Ureter (tissue), 1 donor: ENCODE data around the gene DCAF8L2. TPM values are rescaled to one million over a fixed set of nuclear protein-coding genes. Genes with fewer than 3 reads are reported as not detected.

ENCODE experiments used
- total RNA-seq: library from RNA; stranded (reverse); gene quantifications from one replicate; pipeline ENCODE4 v1.2.4, GENCODE V29; 2023
- donor health status: DM: yes; HTN: yes; CAD: no.

The DCAF8L2 gene
- total RNA-seq, 1 donor from 2014 or later, result not detected

Other genes with a start within 250 kb of the DCAF8L2 start
- not detected for gene PPP4R3C, start 127.0 kb upstream of the DCAF8L2 start, total RNA-seq
- not detected for gene MAGEB10, start 217.6 kb downstream of the DCAF8L2 start, total RNA-seq